HUES64 (cell line): ENCODE measurements around the gene CDH2.

Experiments used
- H3K27ac ChIP-seq: 2 replicates; pipeline ENCODE4 v1.7.0; 2013; ENCODE audit warnings: low read depth, low read length, inconsistent platforms
- H3K27me3 ChIP-seq: 2 replicates; pipeline ENCODE4 v1.6.1; 2013; ENCODE audit warnings: mild to moderate bottlenecking, low read length; ENCODE audit not compliant: insufficient read depth
- H3K36me3 ChIP-seq: 2 replicates; pipeline ENCODE4 v1.6.1; 2013; ENCODE audit warnings: mild to moderate bottlenecking, low read length; ENCODE audit not compliant: insufficient read depth
- H3K4me1 ChIP-seq: 2 replicates; pipeline ENCODE4 v1.6.1; 2013; ENCODE audit warnings: mild to moderate bottlenecking, low read length, moderate library complexity; ENCODE audit not compliant: insufficient read depth
- H3K4me3 ChIP-seq: 2 replicates; pipeline ENCODE4 v1.5.1; 2013; ENCODE audit warnings: mild to moderate bottlenecking, low read length, moderate library complexity
- H3K9ac ChIP-seq: 2 replicates; pipeline ENCODE4 v1.6.1; 2013; ENCODE audit warnings: mild to moderate bottlenecking, low read depth, low read length
- H3K9me3 ChIP-seq: 2 replicates; pipeline ENCODE4 v1.6.1; 2013; ENCODE audit warnings: low read depth, low read length; ENCODE audit not compliant: insufficient read depth
- WGBS: fragments of 150-250, 120-280 bp; methylation state at CpG from one replicate; pipeline ENCODE4 v1.1.7; 2013; ENCODE audit warnings: missing lambda C conversion rate; 5-methylcytosine and 5-hydroxymethylcytosine counted together

The CDH2 gene

GRCh38 chr18:28167835-28168349 lies 9.0 kb downstream of the CDH2 start:
- Histone ChIP-seq H3K4me1 (peaks cover 10% of the 10 kb centered on the region; the same call in 1 of the 2 replicates), H3K9me3 (no peaks in the 10 kb centered on the region), H3K9ac (no peak overlapping the region), H3K36me3 (peaks cover 4% of the 10 kb centered on the region; the same call in 1 of the 2 replicates), H3K4me3 (no peak overlapping the region), H3K27me3 (no peaks in the 10 kb centered on the region), H3K27ac (no peak overlapping the region)
- WGBS, result 90% methylated on average over 5 of the region's 8 CpGs

- 90% methylated on average over 1 of the region's 1 CpG for WGBS
- no peak overlapping the region for H3K4me3 ChIP-seq
Observed at GRCh38 chr18:28164771-28165483, 12.0 kb downstream of the CDH2 start.

GRCh38 chr18:28163201-28163775 lies 13.6 kb downstream of the CDH2 start:
- no peaks in the 10 kb centered on the region for H3K9me3 ChIP-seq
- H3K4me1 ChIP-seq, result peaks cover 28% of the 10 kb centered on the region; the same call in 1 of the 2 replicates
- no peak overlapping the region for H3K4me3 ChIP-seq
- no peak overlapping the region for H3K9ac ChIP-seq
- no peak overlapping the region for H3K27ac ChIP-seq
- whole genome bisulfite sequencing, result 97% methylated on average over 1 of the region's 2 CpGs
- H3K36me3 ChIP-seq, result no peaks in the 10 kb centered on the region
- H3K27me3 ChIP-seq, result no peaks in the 10 kb centered on the region

More at GRCh38 chr18:28164771-28165483, 12.0 kb downstream of the CDH2 start:
- Histone ChIP-seq H3K9ac (no peak overlapping the region), H3K4me1 (peaks cover 20% of the 10 kb centered on the region; the same call in 1 of the 2 replicates), H3K27me3 (no peaks in the 10 kb centered on the region), H3K9me3 (no peaks in the 10 kb centered on the region), H3K36me3 (no peaks in the 10 kb centered on the region), H3K27ac (no peak overlapping the region)

- Histone ChIP-seq H3K27ac (no peak overlapping the region), H3K4me1 (peaks cover 28% of the 10 kb centered on the region; the same call in 1 of the 2 replicates), H3K9me3 (no peaks in the 10 kb centered on the region), H3K36me3 (no peaks in the 10 kb centered on the region), H3K9ac (no peak overlapping the region), H3K27me3 (no peaks in the 10 kb centered on the region), H3K4me3 (no peak overlapping the region)
- WGBS, result 83% methylated on average over 9 of the region's 9 CpGs
Observed at GRCh38 chr18:28161608-28162599, 15.0 kb downstream of the CDH2 start.

GRCh38 chr18:28159055-28159454 lies 17.9 kb downstream of the CDH2 start:
- H3K27me3 ChIP-seq, result no peaks in the 10 kb centered on the region
- 78% methylated on average over 2 of the region's 2 CpGs for WGBS

GRCh38 chr18:28158083-28158581 lies 18.8 kb downstream of the CDH2 start:
- Histone ChIP-seq H3K9me3 (no peaks in the 10 kb centered on the region), H3K4me3 (no peak overlapping the region), H3K27me3 (no peaks in the 10 kb centered on the region), H3K9ac (no peak overlapping the region), H3K27ac (no peak overlapping the region), H3K4me1 (peaks cover 55% of the 10 kb centered on the region), H3K36me3 (no peaks in the 10 kb centered on the region; the same call in 1 of the 2 replicates)
- 90% methylated on average over 3 of the region's 4 CpGs for WGBS

More at GRCh38 chr18:28159055-28159454, 17.9 kb downstream of the CDH2 start:
- H3K9me3 ChIP-seq, result no peaks in the 10 kb centered on the region
- H3K27ac ChIP-seq, result no peak overlapping the region
- no peaks in the 10 kb centered on the region; the same call in 1 of the 2 replicates for H3K36me3 ChIP-seq
- H3K4me1 ChIP-seq, result peaks cover 49% of the 10 kb centered on the region
- no peak overlapping the region for H3K4me3 ChIP-seq
- no peak overlapping the region for H3K9ac ChIP-seq

GRCh38 chr18:28153485-28154065 lies 23.4 kb downstream of the CDH2 start:
- H3K9ac ChIP-seq, result no peak overlapping the region
- no peaks in the 10 kb centered on the region for H3K9me3 ChIP-seq
- WGBS, result 84% methylated on average over 3 of the region's 3 CpGs
- no peaks in the 10 kb centered on the region for H3K27me3 ChIP-seq
- peaks cover 57% of the 10 kb centered on the region for H3K4me1 ChIP-seq
- no peak overlapping the region for H3K4me3 ChIP-seq
- H3K27ac ChIP-seq, result no peak overlapping the region
- H3K36me3 ChIP-seq, result no peaks in the 10 kb centered on the region; the same call in 1 of the 2 replicates

- Histone ChIP-seq H3K36me3 (no peaks in the 10 kb centered on the region; the same call in 1 of the 2 replicates), H3K9ac (no peak overlapping the region), H3K9me3 (no peaks in the 10 kb centered on the region), H3K4me3 (no peak overlapping the region), H3K27ac (no peak overlapping the region), H3K4me1 (peaks cover 62% of the 10 kb centered on the region), H3K27me3 (no peaks in the 10 kb centered on the region)
- WGBS, result 54% methylated on average over 3 of the region's 3 CpGs
Observed at GRCh38 chr18:28152754-28153153, 24.2 kb downstream of the CDH2 start.

- H3K27ac ChIP-seq, result no peak overlapping the region; the same call in 1 of the 2 replicates
Observed at GRCh38 chr18:28152354-28152753, 24.6 kb downstream of the CDH2 start.

GRCh38 chr18:28151434-28151833 lies 25.5 kb downstream of the CDH2 start:
- WGBS, result 95% methylated on average over 1 of the region's 1 CpG

More at GRCh38 chr18:28152354-28152753, 24.6 kb downstream of the CDH2 start:
- Histone ChIP-seq H3K9me3 (no peaks in the 10 kb centered on the region), H3K9ac (no peak overlapping the region), H3K4me3 (no peak overlapping the region), H3K27me3 (no peaks in the 10 kb centered on the region), H3K36me3 (peaks cover 2% of the 10 kb centered on the region; the same call in 1 of the 2 replicates), H3K4me1 (peaks cover 66% of the 10 kb centered on the region)
- WGBS, result 56% methylated on average over 4 of the region's 4 CpGs

More at GRCh38 chr18:28151434-28151833, 25.5 kb downstream of the CDH2 start:
- peaks cover 73% of the 10 kb centered on the region for H3K4me1 ChIP-seq
- H3K9me3 ChIP-seq, result no peaks in the 10 kb centered on the region
- H3K27ac ChIP-seq, result no peak overlapping the region
- no peak overlapping the region for H3K9ac ChIP-seq
- peaks cover 4% of the 10 kb centered on the region; the same call in 1 of the 2 replicates for H3K36me3 ChIP-seq
- H3K27me3 ChIP-seq, result no peaks in the 10 kb centered on the region
- H3K4me3 ChIP-seq, result no peak overlapping the region
